GM13976 (cell line): ENCODE data around the gene SORBS2.
"Not testable (repeated sequence)": the region's sequence is repeated elsewhere in the genome, so short reads cannot be mapped to it uniquely, and the experiment has no call there.

Experiments
- DNase-seq: peaks from one replicate; pipeline ENCODE4 v3.0.0; 2012; ENCODE audit warnings: low spot score
- in situ Hi-C: fragments of 300-500 bp; cut with MboI; formaldehyde crosslinking; loops from one replicate; pipeline ENCODE4 v1.12.0; 2022; ENCODE audit warnings: low sequenced_read_pairs, mixed read lengths, inconsistent platforms; ENCODE audit not compliant: unreplicated experiment
- TF ChIP-seq, protein P1 (sequence below): IDR thresholded peaks from 2 replicates; pipeline ENCODE4 v1.5.1; 2012; ENCODE audit warnings: borderline replicate concordance, mild to moderate bottlenecking; ENCODE audit not compliant: insufficient read depth; ENCODE audit errors: extremely low read depth, missing control alignments, control extremely low read depth

SORBS2 gene, protein sequence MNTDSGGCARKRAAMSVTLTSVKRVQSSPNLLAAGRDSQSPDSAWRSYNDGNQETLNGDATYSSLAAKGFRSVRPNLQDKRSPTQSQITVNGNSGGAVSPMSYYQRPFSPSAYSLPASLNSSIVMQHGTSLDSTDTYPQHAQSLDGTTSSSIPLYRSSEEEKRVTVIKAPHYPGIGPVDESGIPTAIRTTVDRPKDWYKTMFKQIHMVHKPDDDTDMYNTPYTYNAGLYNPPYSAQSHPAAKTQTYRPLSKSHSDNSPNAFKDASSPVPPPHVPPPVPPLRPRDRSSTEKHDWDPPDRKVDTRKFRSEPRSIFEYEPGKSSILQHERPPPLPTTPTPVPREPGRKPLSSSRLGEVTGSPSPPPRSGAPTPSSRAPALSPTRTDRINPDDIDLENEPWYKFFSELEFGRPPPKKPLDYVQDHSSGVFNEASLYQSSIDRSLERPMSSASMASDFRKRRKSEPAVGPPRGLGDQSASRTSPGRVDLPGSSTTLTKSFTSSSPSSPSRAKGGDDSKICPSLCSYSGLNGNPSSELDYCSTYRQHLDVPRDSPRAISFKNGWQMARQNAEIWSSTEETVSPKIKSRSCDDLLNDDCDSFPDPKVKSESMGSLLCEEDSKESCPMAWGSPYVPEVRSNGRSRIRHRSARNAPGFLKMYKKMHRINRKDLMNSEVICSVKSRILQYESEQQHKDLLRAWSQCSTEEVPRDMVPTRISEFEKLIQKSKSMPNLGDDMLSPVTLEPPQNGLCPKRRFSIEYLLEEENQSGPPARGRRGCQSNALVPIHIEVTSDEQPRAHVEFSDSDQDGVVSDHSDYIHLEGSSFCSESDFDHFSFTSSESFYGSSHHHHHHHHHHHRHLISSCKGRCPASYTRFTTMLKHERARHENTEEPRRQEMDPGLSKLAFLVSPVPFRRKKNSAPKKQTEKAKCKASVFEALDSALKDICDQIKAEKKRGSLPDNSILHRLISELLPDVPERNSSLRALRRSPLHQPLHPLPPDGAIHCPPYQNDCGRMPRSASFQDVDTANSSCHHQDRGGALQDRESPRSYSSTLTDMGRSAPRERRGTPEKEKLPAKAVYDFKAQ (N-terminal part only)

DNA sequence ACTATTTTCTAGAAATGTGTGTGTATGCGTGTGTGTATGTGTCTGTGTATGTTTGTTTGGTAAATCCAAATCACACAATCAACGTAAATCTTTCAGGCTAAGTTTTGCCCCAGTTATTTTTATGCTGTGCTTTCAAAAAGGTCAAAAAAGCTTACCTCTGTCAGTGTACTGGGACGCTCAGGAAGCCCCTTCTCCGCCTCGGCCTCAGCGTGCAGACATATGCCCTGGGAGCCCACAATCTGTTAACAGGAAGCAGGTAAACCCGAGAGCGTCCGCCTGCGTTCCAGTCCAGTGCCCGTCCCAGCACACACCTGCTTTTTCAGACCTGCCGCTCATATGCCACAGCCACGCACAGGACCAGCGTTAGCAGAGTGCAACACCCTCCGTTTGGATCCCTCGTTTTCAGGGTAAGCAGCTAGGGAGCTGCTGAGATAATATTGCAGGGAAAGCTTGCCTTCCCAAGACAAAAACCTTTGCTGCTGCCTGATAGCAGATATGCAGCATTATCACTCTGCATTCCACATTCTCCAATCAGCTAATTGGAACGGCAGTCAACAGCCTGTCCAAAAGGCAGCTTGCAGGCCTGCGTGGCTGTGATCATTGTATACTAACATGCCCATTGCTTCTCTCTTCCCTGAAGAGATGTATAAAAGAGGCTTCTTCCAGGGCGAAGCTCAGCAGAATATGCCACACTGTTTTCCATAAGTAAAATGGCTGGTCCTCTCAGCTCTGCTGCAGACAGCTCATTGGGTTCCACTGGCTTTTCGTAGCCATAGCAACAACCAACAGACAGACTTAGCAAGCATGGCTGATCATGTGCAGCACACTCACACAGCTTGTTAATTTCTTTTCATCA is at the start of gene SORBS2:
Gene SORBS2 (minus strand): TSS at position 686 of the 856 bp plus-strand sequence. CDS start 121,623 bp downstream, outside the sequence.
- TF ChIP-seq, protein P1, sequence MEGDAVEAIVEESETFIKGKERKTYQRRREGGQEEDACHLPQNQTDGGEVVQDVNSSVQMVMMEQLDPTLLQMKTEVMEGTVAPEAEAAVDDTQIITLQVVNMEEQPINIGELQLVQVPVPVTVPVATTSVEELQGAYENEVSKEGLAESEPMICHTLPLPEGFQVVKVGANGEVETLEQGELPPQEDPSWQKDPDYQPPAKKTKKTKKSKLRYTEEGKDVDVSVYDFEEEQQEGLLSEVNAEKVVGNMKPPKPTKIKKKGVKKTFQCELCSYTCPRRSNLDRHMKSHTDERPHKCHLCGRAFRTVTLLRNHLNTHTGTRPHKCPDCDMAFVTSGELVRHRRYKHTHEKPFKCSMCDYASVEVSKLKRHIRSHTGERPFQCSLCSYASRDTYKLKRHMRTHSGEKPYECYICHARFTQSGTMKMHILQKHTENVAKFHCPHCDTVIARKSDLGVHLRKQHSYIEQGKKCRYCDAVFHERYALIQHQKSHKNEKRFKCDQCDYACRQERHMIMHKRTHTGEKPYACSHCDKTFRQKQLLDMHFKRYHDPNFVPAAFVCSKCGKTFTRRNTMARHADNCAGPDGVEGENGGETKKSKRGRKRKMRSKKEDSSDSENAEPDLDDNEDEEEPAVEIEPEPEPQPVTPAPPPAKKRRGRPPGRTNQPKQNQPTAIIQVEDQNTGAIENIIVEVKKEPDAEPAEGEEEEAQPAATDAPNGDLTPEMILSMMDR, result no peak
- DNase-seq, result peak; percentile 49
- in situ Hi-C loops, result no loop called here

DNA sequence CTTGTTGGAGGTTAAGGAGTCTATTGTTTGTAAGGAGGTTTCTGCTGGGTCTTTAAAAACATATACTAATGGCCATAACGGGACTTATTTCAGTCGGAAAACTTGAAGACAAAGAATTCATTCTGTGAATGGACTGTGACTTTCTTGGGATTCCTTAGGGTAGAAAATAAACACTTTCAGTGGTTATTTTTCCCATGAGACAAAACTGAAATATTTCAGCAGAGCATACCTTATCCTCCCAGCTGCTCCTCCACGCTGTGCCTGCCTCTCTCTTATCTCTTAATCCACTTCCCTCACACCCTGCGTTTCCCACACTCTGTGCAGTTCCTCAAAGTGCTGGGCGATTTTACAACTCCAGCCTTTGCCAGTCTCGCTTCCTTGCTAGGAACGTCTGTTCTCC is 47.1 kb upstream of the SORBS2 start:
- DNase-seq, result no peak
- in situ Hi-C loops, result no loop called here
- TF ChIP-seq, protein P1, result no peak

DNA sequence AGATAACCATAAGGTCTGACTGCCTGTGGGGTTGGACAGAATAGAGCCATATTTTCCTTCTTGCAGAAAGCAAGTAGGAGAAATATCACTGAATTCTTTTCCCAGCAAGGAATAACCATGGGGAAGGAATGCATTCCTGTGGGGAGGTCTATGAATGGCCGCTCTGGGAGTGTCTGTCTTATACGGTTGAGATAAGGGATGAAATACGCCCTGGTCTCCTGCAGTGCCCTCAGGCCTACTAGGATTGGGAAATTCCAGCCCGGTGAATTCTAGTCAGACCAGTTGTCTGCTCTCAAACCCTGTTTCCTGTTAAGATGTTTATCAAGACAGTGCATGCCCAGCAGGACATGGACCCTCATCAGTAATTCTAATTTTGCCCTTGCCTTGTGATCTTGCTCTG is 45.6 kb upstream of the SORBS2 start:
- DNase-seq, in situ Hi-C loops: not testable (repeated sequence)

DNA sequence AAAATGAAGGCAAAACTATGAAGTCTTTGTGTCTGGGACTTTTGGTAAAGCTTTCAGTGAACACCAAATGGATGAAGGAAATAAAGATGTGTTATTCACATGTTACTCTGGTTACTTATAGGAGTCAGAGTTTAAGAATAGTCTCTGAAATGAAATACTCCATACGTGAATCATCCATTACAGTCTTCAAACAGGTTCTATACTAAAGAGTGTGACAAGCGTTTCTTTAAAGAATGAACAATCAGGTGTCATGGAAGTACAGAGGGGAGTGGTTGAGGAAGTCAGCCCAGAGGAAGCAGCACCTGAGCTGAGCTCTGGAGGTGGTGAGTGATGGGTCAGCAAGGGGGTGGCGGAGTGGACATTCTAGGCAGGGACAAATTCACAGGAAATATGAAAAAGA is 41.8 kb upstream of the SORBS2 start:
- DNase-seq, result no peak
- TF ChIP-seq, protein P1, result no peak
- in situ Hi-C loops, result no loop called here

DNA sequence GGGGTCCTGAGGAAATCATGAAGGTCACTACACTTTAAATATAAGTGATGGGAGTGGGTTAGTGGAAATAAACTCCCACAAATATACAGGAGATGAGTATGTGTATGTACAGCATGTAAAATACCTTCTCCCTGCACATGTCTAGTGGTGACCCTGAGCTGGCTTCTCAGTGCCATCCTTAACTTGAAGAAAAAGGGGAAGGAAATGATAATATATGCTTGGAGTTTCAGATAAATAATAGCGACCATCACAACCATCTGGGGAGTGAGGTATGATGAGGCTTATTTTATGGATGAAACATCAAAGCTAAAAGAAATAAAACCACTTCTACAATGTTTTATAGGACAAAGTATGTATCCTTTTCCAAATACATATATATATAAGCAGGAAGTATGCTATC is 41.0 kb upstream of the SORBS2 start:
- in situ Hi-C loops, result no loop called here
- TF ChIP-seq, protein P1, result no peak
- DNase-seq, result no peak

DNA sequence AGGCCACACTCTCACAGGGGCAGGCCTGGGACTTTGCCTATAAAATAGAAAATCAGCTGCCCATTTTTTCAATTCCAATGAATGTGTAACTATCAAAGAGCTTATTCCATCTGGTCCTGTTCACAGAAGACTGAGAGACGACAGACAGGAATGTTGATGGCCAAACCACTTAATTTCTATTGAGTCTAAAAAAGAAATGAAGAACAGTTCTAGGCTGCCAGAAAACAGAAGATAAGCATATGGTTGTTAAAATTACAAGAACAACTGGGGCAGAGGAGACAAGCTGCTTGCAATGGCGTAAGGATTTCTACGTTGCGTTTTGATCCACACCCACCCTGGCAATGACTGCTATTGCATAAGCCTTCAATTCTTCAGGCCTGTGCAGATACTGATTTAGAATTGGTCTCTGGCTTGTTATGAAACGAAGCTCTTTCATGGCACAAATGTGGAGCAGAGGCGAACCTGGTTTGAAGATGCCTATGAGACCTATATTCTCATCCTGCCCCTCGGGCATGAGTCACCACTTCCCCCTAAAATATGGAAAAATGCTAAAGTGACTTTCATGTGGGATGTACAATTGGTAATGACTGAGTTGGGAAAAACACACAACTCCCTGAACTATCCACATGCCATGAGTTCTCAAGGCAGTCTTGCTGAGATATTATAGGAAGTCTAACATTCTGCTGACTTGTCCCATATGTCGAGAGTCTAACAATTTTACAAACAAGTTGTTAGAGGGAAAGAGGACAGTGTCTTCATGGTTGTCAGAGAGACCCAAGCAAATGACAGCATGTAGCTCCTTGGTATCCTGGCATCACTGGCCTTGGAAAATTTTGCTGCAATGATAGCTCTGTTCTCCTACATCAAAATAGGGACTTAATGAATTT is 37.9 kb upstream of the SORBS2 start:
- no peak for DNase-seq
- TF ChIP-seq, protein P1, result no peak
- in situ Hi-C loops, result no loop called here
